H1 (cell line): ENCODE results near the gene CELF2. TPM values are rescaled to one million over a fixed set of nuclear protein-coding genes. Genes with fewer than 3 reads are reported as not detected.

ENCODE experiments used
- CTCF ChIA-PET: fragments of 300-600 bp; sonication (Branson Sonifier 250); formaldehyde crosslinking; loops from one replicate; lab custom pipeline; 2021; ENCODE audit not compliant: partially characterized antibody; lab: Charles Lee
- POLR2A ChIA-PET: fragments of 300-600 bp; sonication (Branson Sonifier 250); formaldehyde crosslinking; loops from one replicate; lab custom pipeline; 2021; ENCODE audit warnings: inconsistent platforms; ENCODE audit not compliant: partially characterized antibody; lab: Charles Lee
- DNase-seq, 2 experiments: peaks; one replicate each; pipeline versions ENCODE4 v3.0.0 to v3.0.0-alpha.2; 2010 to 2022; ENCODE audit warnings: low spot score in 2 of 2, low read depth in 1 of 2, mixed read lengths in 1 of 2
- FAIRE-seq: peaks from 2 replicates; lab custom pipeline; 2011; peaks lifted over from hg19 to GRCh38; lab: Jason Lieb, UNC
- H2AFZ ChIP-seq: 2 replicates; pipeline ENCODE4 v1.8.1; 2012; ENCODE audit warnings: low read length, inconsistent platforms
- H2AK5ac ChIP-seq: 2 replicates; pipeline ENCODE4 v1.6.1; 2013; ENCODE audit warnings: low read depth, low read length
- H2BK120ac ChIP-seq: replicated peaks from 2 replicates; pipeline ENCODE3; 2013; ENCODE audit warnings: low read depth, low read length, inconsistent platforms
- H2BK12ac ChIP-seq: 2 replicates; pipeline ENCODE4 v1.6.1; 2013; ENCODE audit warnings: low read depth, low read length
- H2BK15ac ChIP-seq: 2 replicates; pipeline ENCODE4 v1.6.1; 2013; ENCODE audit warnings: low read length
- H2BK20ac ChIP-seq: 2 replicates; pipeline ENCODE4 v1.6.1; 2013; ENCODE audit warnings: low read length
- H2BK5ac ChIP-seq: 2 replicates; pipeline ENCODE4 v1.6.1; 2013; ENCODE audit warnings: low read depth, low read length
- H3K14ac ChIP-seq: 2 replicates; pipeline ENCODE4 v1.6.1; 2013; ENCODE audit warnings: inconsistent platforms; ENCODE audit not compliant: insufficient read length
- H3K18ac ChIP-seq: 2 replicates; pipeline ENCODE4 v1.6.1; 2013; ENCODE audit warnings: low read length; ENCODE audit errors: extremely low read depth
- H3K23ac ChIP-seq: 2 replicates; pipeline ENCODE4 v1.6.1; 2013; ENCODE audit warnings: inconsistent platforms; ENCODE audit not compliant: insufficient read length
- H3K23me2 ChIP-seq: 2 replicates; pipeline ENCODE4 v1.6.1; 2013; ENCODE audit warnings: low read depth, low read length
- H3K27ac ChIP-seq: 2 replicates; pipeline ENCODE4 v1.6.1; 2011; ENCODE audit warnings: low read depth, low read length, inconsistent platforms
- H3K27me3 ChIP-seq, 4 experiments: replicated peaks in 1 of 4; 1 replicate in 1 of 4; 2 replicates in 3 of 4; pipeline versions ENCODE4 v1.6.1 to v1.8.1; 2011 to 2013; ENCODE audit warnings: low read length in 3 of 4, mild to moderate bottlenecking in 3 of 4, inconsistent platforms in 2 of 4, mixed read lengths in 2 of 4, moderate library complexity in 1 of 4; ENCODE audit not compliant: control insufficient read depth in 3 of 4, insufficient read depth in 3 of 4; ENCODE audit errors: extremely low read depth in 1 of 4
- H3K36me3 ChIP-seq, 4 experiments: 2 replicates each; pipeline versions ENCODE4 v1.6.1 to v1.8.1; 2011 to 2013; ENCODE audit warnings: mild to moderate bottlenecking in 4 of 4, low read length in 3 of 4, moderate library complexity in 2 of 4, control low read depth in 1 of 4, inconsistent platforms in 1 of 4; ENCODE audit not compliant: insufficient read depth in 4 of 4, control insufficient read depth in 2 of 4
- H3K4ac ChIP-seq: replicated peaks from 2 replicates; pipeline ENCODE3; 2013; ENCODE audit warnings: low read length, low read depth, mixed read lengths, inconsistent platforms; ENCODE audit not compliant: insufficient read length
- H3K4me1 ChIP-seq, 4 experiments: replicated peaks in 1 of 4; 1 replicate in 1 of 4; 2 replicates in 3 of 4; pipeline versions ENCODE4 v1.6.1 to v1.8.1; 2011 to 2013; ENCODE audit warnings: low read length in 3 of 4, inconsistent platforms in 2 of 4, mixed read lengths in 1 of 4; ENCODE audit not compliant: insufficient read depth in 4 of 4, control insufficient read depth in 3 of 4
- H3K4me2 ChIP-seq, 2 experiments: 2 replicates each; pipeline versions ENCODE4 v1.6.1 to v1.8.1; 2011 to 2013; ENCODE audit warnings: low read depth in 2 of 2, low read length in 2 of 2, control low read depth in 1 of 2, inconsistent platforms in 1 of 2, mild to moderate bottlenecking in 1 of 2; ENCODE audit not compliant: insufficient read depth in 1 of 2
- H3K4me3 ChIP-seq, 4 experiments: fragments of 200-600, 300-600 bp in 1 of 4; sonication (generic), shearing (Covaris generic), sonication (Bioruptor Twin) in 1 of 4; 2 replicates each; pipeline versions ENCODE4 v1.5.1 to v1.8.1; 2011 to 2016; ENCODE audit warnings: low read length in 4 of 4, low read depth in 3 of 4, control low read depth in 2 of 4, inconsistent platforms in 2 of 4, mild to moderate bottlenecking in 2 of 4, mixed read lengths in 1 of 4, moderate library complexity in 1 of 4; ENCODE audit not compliant: insufficient read depth in 2 of 4; ENCODE audit errors: extremely low read depth in 1 of 4
- H3K56ac ChIP-seq: replicated peaks from 2 replicates; pipeline ENCODE3; 2013; ENCODE audit warnings: low read depth, mild to moderate bottlenecking, mixed read lengths, low read length, inconsistent platforms; ENCODE audit not compliant: insufficient read length
- H3K79me1 ChIP-seq: 2 replicates; pipeline ENCODE4 v1.6.1; 2013; ENCODE audit warnings: low read depth, low read length, control low read depth
- H3K79me2 ChIP-seq, 2 experiments: 2 replicates each; pipeline versions ENCODE4 v1.6.1 to v1.8.1; 2012 to 2013; ENCODE audit warnings: low read length in 2 of 2, mild to moderate bottlenecking in 2 of 2, inconsistent platforms in 1 of 2; ENCODE audit not compliant: insufficient read depth in 2 of 2, control insufficient read depth in 1 of 2
- H3K9ac ChIP-seq, 4 experiments: replicated peaks in 1 of 4; 1 replicate in 1 of 4; 2 replicates in 3 of 4; pipeline versions ENCODE4 v1.6.1 to v1.8.1; 2011 to 2013; ENCODE audit warnings: low read depth in 3 of 4, low read length in 3 of 4, control low read depth in 2 of 4, mild to moderate bottlenecking in 2 of 4, moderate library complexity in 2 of 4, inconsistent platforms in 1 of 4; ENCODE audit errors: extremely low read depth in 1 of 4
- H3K9me3 ChIP-seq, 2 experiments: 2 replicates each; pipeline versions ENCODE4 v1.6.1 to v1.8.1; 2012 to 2013; ENCODE audit warnings: mild to moderate bottlenecking in 2 of 2, moderate library complexity in 2 of 2, control low read depth in 1 of 2, inconsistent platforms in 1 of 2, low read depth in 1 of 2, low read length in 1 of 2, mixed read lengths in 1 of 2; ENCODE audit not compliant: insufficient read depth in 2 of 2
- H4K20me1 ChIP-seq, 2 experiments: replicated peaks in 1 of 2; 2 replicates each; pipeline versions ENCODE3 to v1.8.1; 2011 to 2013; ENCODE audit warnings: inconsistent platforms in 2 of 2, low read length in 2 of 2, mild to moderate bottlenecking in 1 of 2; ENCODE audit not compliant: insufficient read depth in 2 of 2, control insufficient read depth in 1 of 2
- H4K5ac ChIP-seq: 2 replicates; pipeline ENCODE4 v1.6.1; 2013; ENCODE audit warnings: low read length, low read depth, mixed read lengths, inconsistent platforms; ENCODE audit not compliant: insufficient read length
- H4K8ac ChIP-seq: 2 replicates; pipeline ENCODE4 v1.8.0; 2013; ENCODE audit warnings: mild to moderate bottlenecking, moderate library complexity, low read length, inconsistent platforms; ENCODE audit not compliant: insufficient read depth; ENCODE audit errors: extremely low read depth
- H4K91ac ChIP-seq: replicated peaks from 2 replicates; pipeline ENCODE3; 2013; ENCODE audit warnings: low read length, mixed read lengths, inconsistent platforms; ENCODE audit not compliant: insufficient read length
- ATF3 ChIP-seq: IDR thresholded peaks from 2 replicates; pipeline ENCODE4 v1.6.1; 2011; ENCODE audit warnings: low read depth, mild to moderate bottlenecking, low read length; ENCODE audit not compliant: insufficient read depth
- CHD1 ChIP-seq: IDR thresholded peaks from 2 replicates; pipeline ENCODE4 v1.6.1; 2012; ENCODE audit warnings: low read depth, low read length, improper control_type of control experiment
- CHD2 ChIP-seq: IDR thresholded peaks from 2 replicates; pipeline ENCODE4 v1.6.1; 2012; ENCODE audit warnings: low read length, improper control_type of control experiment
- CTBP2 ChIP-seq: IDR thresholded peaks from 2 replicates; pipeline ENCODE4 v1.7.0; 2011; ENCODE audit warnings: borderline replicate concordance, mild to moderate bottlenecking, moderate library complexity, mixed read lengths, low read length; ENCODE audit not compliant: insufficient read depth, insufficient read length
- GTF2F1 ChIP-seq: IDR thresholded peaks from 2 replicates; pipeline ENCODE4 v1.6.1; 2012; ENCODE audit warnings: low read depth, low read length, improper control_type of control experiment, borderline replicate concordance
- JUND ChIP-seq: IDR thresholded peaks from 2 replicates; pipeline ENCODE4 v1.6.1; 2011; ENCODE audit warnings: mild to moderate bottlenecking, improper control_type of control experiment, low read length
- MAFK ChIP-seq: IDR thresholded peaks from 2 replicates; pipeline ENCODE4 v1.6.1; 2012; ENCODE audit warnings: low read depth, mild to moderate bottlenecking, improper control_type of control experiment, low read length
- SAP30 ChIP-seq: fragments of 300-600 bp; sonication (generic); IDR thresholded peaks from 2 replicates; pipeline ENCODE4 v1.7.1; 2012; ENCODE audit warnings: low read length, moderate library complexity, mild to moderate bottlenecking, inconsistent platforms; ENCODE audit not compliant: insufficient read depth, insufficient replicate concordance
- SIRT6 ChIP-seq: IDR thresholded peaks from one replicate; pipeline ENCODE4 v1.7.1; 2012; ENCODE audit warnings: low read length, inconsistent platforms
- SUZ12 ChIP-seq: fragments of 200-600 bp; sonication (generic); IDR thresholded peaks from 2 replicates; pipeline ENCODE4 v1.6.1; 2012; ENCODE audit warnings: mild to moderate bottlenecking, inconsistent platforms, low read length, moderate library complexity, mixed read lengths
- WGBS, 2 experiments: shearing (Covaris generic) in 1 of 2; methylation state at CpG; one replicate each; pipeline versions ENCODE4 v1.1.6 to v1.1.7; 2013 to 2015; ENCODE audit warnings: low lambda C conversion rate in 2 of 2, mixed read lengths in 2 of 2, inconsistent platforms in 1 of 2, low coverage in 1 of 2, missing lambda C conversion rate in 1 of 2; ENCODE audit not compliant: insufficient replicate concordance in 2 of 2, insufficient coverage in 1 of 2, insufficient read length in 1 of 2; ENCODE audit errors: extremely low coverage in 1 of 2, missing lambda C conversion rate in 1 of 2; 5-methylcytosine and 5-hydroxymethylcytosine counted together
- polyA plus RNA-seq, 7 experiments: library from polyadenylated mRNA; depleted of rRNA in 3 of 7; stranded (reverse) in 5 of 7; unstranded in 2 of 7; fragments of >200 nt in 5 of 7; fragments of 200-250 nt in 2 of 7; gene quantifications; 1 replicate in 5 of 7; 2 replicates in 1 of 7; 4 replicates in 1 of 7; pipeline versions ENCODE4 v1.2.1 to v1.2.3, GENCODE V29; 2011 to 2013; ENCODE audit warnings: missing spikeins in 2 of 7, mixed read lengths in 2 of 7
- total RNA-seq: library from RNA; stranded (reverse); fragmentation: NEBNext Ultra II Directional; extraction: Animal tissue kit (Norgen Biotek cat#: 25700); gene quantifications from 2 replicates; pipeline ENCODE4 v1.2.1, GENCODE V29; 2021
- TF ChIP-seq, protein P1 (sequence below): IDR thresholded peaks from 2 replicates; pipeline ENCODE4 v1.6.1; 2012; ENCODE audit warnings: low read length, inconsistent platforms

Gene CELF2
- total and polyA plus RNA-seq, 2 of the 8 experiments (the other 6 are each of a cell fraction or from before 2014, with no cell fraction given) = 18.3 to 22.7 TPM

DNA sequence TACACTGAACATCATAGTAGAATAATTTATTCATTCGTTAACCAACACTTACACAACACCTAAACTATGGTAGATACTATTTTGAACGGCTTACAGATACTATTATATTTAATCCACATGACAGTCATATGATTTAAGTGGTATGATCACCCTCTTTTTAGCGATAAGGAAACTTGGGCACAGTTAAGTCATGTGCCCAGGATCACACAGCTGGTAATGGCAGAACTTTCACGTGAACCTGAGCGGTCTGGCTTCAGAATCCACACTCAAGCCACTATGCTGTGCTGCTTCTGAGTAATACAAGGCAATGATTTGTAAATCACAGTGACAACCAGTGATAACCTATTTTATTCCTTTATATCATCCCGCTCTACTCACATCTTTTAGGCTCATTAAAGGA is 99.1 kb downstream of the CELF2 start:
- peaks cover 0 to 2% of the 10 kb centered on the region in 2 experiments; a peak in 1 of 4 replicates for H3K79me2 ChIP-seq
- H2BK12ac ChIP-seq = no peak overlapping the region
- no peak overlapping the region for H2BK15ac ChIP-seq
- no peaks in the 10 kb centered on the region for H3K4me1 ChIP-seq
- no peak overlapping the region for H4K8ac ChIP-seq
- ChIA-PET CTCF (no interaction called here), POLR2A (no interaction called here)
- H3K27me3 ChIP-seq = no peaks in the 10 kb centered on the region
- no peaks in the 10 kb centered on the region for H4K20me1 ChIP-seq
- no peak overlapping the region for H3K56ac ChIP-seq
- no peak overlapping the region for H2BK20ac ChIP-seq
- H3K23ac ChIP-seq = no peak overlapping the region
- no peaks in the 10 kb centered on the region for H3K36me3 ChIP-seq
- no peak overlapping the region for H3K14ac ChIP-seq
- H4K91ac ChIP-seq = no peak overlapping the region
- H3K18ac ChIP-seq = no peak overlapping the region
- H2BK120ac ChIP-seq = no peak overlapping the region
- DNase-seq (no peak), FAIRE-seq (no peak)
- no peaks in the 10 kb centered on the region for H3K79me1 ChIP-seq
- no peak overlapping the region for H4K5ac ChIP-seq
- no peak overlapping the region for H2BK5ac ChIP-seq
- H3K23me2 ChIP-seq = no peaks in the 10 kb centered on the region
- 91% methylated on average over 6 of the region's 6 CpGs; no CpG with 5 or more reads in 1 of the 2 experiments for WGBS, 2 experiments
- no peak overlapping the region for H3K27ac ChIP-seq
- no peak overlapping the region for H3K4me3 ChIP-seq
- no peak overlapping the region for H3K4ac ChIP-seq
- no peak overlapping the region for H3K9ac ChIP-seq
- H3K4me2 ChIP-seq = no peak overlapping the region
- H2AK5ac ChIP-seq = no peak overlapping the region
- H2AFZ ChIP-seq = no peak overlapping the region
- H3K9me3 ChIP-seq = no peaks in the 10 kb centered on the region
- no peak for TF ChIP-seq SUZ12
- TF ChIP-seq SAP30 = no peak
- no peak for TF ChIP-seq MAFK
- TF ChIP-seq CTBP2 = no peak
- TF ChIP-seq CHD2 = no peak
- no peak for TF ChIP-seq ATF3
- TF ChIP-seq, protein P1, sequence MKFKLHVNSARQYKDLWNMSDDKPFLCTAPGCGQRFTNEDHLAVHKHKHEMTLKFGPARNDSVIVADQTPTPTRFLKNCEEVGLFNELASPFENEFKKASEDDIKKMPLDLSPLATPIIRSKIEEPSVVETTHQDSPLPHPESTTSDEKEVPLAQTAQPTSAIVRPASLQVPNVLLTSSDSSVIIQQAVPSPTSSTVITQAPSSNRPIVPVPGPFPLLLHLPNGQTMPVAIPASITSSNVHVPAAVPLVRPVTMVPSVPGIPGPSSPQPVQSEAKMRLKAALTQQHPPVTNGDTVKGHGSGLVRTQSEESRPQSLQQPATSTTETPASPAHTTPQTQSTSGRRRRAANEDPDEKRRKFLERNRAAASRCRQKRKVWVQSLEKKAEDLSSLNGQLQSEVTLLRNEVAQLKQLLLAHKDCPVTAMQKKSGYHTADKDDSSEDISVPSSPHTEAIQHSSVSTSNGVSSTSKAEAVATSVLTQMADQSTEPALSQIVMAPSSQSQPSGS = no peak
- TF ChIP-seq GTF2F1 = no peak
- no peak for TF ChIP-seq SIRT6
- TF ChIP-seq CHD1 = no peak
- TF ChIP-seq JUND = no peak
